ENCODE results near the gene CKM.
"Not testable (repeated sequence)": the region's sequence is repeated elsewhere in the genome, so short reads cannot be mapped to it uniquely, and the experiment has no call there.

Gene CKM

DNA sequence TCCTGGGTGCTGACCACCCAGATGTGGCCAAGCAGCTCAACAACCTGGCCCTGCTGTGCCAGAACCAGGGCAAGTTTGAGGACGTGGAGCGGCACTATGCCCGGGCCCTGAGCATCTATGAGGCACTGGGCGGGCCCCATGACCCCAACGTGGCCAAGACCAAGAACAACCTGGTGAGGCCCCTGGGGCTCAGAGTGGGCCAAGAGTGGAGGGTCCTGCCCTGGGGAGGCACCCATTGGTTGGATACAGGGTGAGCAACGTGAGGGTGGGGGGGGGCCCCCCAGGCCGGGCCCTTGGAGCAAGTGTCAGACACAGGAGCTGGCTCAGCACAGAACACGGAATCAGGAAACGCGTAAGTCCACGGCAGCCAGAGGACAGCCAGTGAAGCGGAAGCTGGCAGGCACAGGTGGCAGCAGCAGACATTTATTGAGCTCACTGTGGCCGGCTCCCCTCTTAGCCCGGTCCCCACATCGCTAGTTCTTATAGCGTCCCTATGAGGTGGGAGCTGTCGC is 26.8 kb upstream of the CKM start:
- no peak for DNase-seq (ENCODE audit: low read depth in 2 of 2)

DNA sequence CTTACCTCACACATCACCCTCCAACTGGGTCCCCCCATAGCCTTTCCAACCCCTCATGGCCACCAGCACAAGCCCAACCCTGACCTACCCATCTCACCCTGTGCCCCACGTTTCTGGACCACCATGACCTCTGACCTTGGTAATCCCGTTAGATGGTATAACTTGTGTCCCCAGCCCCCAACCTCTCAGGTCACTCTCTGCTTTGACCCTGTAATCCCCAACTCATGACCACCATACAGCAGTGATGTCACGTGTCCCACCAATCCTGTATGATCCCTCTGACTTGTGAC is 26.4 kb upstream of the CKM start:
- DNase-seq (ENCODE audit: low read depth in 2 of 2): no peak

DNA sequence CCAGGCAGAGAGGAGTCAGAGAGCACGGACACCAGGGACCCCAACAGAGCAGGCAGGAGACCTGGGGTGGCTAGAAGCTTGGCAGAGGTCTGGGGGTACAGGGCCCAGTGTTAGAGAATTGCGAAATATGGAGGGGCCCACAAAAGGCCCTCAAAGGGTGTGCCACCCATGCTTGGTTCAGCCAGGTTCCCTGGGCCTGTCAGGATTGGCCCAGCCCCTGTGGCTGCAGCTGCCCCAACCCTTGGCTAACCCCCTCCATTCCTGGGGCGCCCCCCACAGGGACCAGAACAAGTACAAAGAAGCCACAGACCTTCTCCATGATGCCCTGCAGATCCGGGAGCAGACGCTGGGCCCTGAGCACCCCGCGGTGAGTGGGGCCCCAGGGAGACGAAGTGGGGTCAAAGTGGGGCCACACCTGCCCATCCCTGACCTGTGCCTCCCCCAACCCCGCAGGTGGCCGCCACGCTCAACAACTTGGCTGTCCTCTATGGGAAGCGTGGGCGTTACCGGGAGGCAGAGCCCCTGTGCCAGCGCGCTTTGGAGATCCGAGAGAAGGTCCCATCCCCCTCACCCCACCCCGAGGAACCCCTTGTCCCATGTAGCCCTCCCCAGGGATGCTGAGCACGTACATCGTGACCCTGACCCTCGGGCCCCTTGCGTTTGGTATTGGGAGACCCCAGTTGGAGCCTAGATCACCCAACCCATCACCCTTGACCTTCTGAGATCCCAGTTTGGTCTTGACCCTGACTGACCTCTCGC is 25.9 kb upstream of the CKM start:
- DNase-seq (ENCODE audit: low read depth in 2 of 2): no peak

DNA sequence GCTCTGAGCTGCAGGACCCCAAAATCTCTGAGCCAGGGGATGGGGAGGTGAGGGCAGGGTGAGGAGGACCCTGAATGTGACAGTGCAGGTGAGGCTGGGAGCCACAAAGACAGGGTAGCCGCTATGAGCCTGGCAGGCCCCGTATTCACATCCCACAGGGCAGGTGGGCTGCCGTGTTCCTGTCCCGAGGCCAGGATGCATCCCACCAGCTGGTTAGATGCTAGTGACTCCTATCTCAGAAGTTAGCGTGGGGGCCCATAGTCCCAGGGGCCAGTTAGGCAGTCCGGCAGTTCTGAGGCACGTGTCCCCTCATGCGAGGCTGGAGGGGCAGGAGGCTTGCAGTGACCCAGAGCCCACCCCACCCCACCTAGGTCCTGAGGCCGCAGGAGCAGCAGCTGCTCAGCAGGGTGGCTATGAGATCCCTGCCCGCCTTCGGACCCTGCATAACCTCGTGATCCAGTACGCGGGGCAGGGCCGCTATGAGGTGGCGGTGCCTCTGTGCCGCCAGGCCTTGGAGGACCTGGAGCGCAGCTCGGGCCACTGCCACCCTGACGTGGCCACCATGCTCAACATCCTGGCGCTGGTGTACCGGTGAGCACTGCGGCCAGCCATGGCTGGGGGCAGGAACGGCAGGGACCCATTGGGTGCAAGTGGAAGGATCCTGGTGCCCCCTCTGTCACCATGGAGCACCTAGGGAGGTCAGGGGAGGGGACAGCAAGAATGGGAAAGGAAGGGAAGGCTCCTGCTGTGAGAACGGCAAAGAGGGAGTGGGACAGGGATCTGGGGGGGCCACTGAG is 25.1 kb upstream of the CKM start:
- no peak for DNase-seq (ENCODE audit: low read depth in 2 of 2)

DNA sequence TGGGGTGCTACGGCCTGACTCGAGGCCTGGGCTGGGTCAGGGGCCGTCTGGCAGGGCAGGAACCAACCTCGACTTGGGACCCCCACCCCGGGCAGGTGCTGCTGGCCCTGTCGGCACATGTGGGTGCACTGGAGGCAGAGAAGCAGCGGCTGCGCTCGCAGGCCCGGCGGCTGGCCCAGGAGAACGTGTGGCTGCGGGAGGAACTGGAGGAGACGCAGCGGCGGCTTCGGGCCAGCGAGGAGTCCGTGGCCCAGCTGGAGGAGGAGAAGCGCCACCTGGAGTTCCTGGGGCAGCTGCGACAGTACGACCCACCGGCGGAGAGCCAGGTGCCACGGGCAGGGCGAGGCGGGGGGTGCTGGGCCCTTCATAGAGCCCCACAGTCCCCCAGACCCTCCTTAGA is 23.8 kb upstream of the CKM start:
- DNase-seq (ENCODE audit: low read depth in 2 of 2): no peak

DNA sequence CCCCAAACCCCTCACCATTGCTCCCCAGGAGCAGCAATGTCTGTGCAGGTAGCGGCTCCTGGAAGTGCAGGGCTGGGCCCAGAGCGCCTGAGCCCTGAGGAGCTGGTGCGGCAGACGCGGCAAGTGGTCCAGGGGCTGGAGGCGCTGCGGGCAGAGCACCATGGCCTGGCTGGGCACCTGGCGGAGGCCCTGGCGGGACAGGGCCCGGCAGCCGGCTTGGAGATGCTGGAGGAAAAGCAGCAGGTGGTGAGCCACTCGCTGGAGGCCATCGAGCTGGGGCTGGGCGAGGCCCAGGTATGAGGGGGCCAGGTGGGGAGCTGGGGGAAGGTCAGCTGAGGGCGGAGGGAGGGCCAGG is 22.8 kb upstream of the CKM start:
- no peak for DNase-seq (ENCODE audit: low read depth in 2 of 2)

DNA sequence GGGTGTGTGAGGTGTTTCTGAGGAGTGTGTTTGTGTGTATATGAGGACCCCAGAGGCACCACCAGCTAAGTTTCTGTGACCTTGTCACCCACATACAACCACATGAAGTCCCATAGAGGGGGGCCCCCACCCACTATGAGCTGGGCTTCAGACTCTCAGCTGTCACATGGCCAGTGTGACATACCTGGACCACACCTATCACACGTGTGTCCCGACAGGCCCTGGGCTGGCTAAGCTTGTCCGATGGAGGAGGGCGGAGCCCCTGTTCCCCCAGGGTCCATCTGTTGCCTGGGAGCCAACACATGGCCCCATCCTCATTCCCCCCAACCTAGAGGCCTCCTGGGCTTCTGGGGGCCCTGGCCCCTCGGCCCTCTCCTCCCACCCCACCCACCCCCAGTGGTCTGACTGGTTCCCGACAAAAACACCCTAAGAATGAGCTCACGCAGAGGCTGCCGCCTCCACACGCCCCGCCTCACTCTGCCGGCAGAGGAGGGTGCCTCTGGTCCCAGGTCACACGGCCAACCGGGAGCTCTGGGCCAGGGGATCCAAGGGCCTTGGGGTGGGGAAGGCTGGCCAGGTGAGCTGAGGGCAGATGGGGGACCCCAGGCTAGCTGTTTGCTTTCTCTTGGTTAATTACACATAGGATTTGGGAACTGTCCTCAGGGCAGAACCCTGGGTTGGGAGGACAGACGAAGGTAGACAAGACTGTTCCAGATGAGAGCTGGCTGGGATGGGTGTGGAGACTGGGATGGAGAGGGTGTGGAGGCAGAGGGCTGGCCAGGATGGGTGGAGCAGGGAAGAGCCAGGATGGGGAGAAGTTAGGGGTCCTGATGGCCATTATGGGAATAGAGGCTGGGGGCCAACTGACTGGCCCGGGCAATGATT is 22.2 kb upstream of the CKM start:
- no peak for DNase-seq (ENCODE audit: low read depth in 2 of 2)

DNA sequence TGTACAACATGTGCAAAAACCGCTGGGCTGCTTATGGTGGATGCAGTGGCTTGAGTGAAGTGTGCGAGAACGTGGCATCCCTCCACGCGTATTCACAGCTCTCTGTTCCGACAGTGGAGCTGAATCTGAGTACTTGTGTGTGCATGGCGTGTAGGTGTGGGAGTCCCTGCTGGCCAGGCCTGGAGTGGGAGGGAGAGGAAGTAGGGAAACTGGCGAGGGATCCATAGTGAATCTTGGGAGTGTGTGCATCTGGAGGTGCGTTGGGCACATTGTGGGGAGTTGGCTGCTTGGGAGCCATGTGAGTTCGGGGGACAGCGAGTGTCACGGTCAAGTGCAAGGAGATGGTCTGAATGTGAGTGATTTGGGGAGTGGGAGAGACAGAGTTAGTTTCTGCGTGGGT is 20.2 kb upstream of the CKM start:
- no peak for DNase-seq (ENCODE audit: low read depth in 2 of 2)

DNA sequence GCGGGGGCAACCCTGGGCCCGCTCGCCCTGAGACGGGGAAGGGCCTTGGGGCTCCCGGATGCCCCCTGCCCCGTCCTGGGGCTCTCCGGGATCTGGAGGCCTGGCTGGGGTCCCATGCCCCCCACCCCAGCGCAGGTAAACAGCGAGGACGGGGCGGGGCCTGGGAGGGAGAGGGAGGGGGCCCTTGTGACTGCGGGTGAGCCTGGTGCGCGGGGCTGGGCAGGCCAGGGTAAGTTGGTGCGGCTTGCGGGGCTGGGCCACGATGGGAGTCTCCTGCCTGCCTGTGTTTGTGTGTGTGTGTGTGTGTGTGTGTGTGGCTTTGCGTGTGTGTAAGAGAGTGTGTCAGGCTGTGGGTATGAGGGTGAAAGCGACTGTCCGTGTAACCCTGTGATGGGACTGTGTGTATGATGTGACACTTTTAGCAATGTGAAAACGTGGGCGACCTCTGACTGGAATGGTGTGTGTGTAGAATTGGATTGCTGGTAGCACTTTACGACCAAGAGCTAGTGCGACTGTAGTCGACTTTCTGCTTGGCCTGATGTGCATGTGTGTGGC is 18.3 kb upstream of the CKM start:
- no peak for DNase-seq (ENCODE audit: low read depth in 2 of 2)

DNA sequence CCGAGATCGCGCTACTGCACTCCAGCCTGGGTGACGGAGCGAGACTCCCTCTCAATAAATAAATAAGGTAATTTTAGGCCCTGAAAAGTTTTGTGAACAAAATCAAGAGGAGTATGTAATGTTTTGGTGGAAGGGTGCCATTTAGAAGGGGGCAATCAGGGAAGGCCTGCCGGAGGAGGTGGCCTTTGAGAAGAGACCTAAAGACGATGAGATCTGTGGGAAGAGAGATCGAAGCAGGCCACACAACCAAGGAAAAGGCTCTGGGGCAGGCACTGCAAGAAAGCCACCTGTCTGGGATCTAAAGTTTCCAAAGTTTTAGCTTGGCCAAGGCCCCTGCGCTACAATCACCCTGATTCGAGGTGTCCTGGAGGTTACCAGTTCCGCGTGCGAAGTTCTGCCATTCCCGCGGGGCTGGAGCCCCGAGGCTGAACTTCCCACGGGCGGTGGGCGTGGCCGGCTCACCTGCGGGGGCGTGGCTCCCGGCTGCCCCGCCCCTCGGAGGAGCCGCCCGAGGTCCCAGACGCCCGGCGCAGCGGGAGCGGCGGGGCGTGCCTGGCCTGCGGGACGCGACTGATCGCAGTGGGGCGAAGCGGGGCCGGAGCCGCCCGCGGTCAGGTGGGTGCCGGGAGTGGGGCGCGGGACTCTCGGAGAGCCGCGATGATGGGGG is 17.7 kb upstream of the CKM start, which contains the start of gene KLC3:
Gene KLC3, plus strand, starts transcription at position 519 of the 667 bp plus-strand sequence. CDS start 4,792 bp downstream, outside the sequence.
- no peak for DNase-seq (ENCODE audit: low read depth in 2 of 2)

DNA sequence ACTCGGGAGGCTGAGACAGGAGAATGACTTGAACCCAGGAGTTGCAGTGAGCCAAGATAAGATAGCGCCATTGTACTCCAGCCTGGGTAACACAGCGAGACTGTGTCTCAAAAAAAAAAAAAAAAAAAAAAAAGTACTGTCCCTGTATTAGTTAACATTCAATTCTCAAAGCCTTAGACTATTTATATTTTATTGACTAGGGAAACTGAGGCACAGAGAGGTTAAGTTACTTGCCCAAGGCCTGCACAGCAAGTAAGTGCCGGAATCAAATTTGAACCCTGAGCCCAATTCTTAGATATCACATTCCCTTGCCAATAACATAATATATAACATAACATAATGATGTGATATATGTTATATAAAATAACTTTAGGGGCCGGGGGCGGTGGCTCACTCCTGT is 17.0 kb upstream of the CKM start:
- DNase-seq (ENCODE audit: low read depth in 2 of 2): no peak

DNA sequence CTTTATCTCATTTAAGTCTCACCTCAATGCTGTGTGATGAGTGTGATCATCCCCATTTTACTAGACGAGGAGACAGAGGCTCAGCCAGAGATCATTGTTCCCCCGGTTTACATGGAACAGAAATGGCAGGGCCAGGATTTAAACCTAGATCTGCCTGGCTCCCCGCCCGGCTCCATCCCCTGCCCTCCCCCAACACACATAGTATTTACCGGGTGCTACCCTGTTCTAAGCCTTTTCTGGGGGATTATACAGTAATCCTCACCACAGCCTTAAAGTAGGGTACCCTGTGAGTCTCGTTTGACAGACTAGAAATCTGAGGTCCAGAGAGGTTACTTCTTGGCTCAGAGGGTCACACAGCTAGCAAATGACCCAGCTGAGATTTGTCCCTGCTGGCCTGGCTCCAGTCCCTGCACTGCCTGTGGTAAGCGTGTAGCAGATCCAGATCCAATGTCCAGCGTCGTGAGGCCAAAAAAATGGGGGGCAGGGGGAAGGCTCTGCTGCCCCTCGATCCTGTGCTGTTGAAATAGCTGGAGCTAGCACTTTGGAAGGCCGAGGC is 14.1 kb upstream of the CKM start:
- no peak for DNase-seq (ENCODE audit: low read depth in 2 of 2)

DNA sequence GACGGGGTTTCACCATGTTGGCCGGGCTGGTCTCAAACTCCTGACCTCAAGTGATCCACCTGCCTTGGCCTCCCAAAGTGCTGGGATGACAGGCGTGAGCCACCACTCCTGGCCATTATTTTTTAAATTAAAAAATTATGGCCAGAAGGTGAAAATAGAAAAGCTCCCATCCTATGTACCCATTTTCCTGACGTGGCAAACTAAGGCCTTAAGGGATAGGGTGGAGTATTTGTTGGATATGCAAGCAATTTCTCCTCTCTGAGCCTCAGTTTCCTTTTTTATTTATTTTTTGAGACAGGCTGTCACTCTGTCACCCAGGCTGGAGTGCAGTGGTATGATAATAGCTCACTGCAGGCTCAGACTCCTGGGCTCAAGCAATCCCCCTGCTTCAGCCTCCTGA is 12.2 kb upstream of the CKM start:
- DNase-seq (ENCODE audit: low read depth in 2 of 2): not testable (repeated sequence)

DNA sequence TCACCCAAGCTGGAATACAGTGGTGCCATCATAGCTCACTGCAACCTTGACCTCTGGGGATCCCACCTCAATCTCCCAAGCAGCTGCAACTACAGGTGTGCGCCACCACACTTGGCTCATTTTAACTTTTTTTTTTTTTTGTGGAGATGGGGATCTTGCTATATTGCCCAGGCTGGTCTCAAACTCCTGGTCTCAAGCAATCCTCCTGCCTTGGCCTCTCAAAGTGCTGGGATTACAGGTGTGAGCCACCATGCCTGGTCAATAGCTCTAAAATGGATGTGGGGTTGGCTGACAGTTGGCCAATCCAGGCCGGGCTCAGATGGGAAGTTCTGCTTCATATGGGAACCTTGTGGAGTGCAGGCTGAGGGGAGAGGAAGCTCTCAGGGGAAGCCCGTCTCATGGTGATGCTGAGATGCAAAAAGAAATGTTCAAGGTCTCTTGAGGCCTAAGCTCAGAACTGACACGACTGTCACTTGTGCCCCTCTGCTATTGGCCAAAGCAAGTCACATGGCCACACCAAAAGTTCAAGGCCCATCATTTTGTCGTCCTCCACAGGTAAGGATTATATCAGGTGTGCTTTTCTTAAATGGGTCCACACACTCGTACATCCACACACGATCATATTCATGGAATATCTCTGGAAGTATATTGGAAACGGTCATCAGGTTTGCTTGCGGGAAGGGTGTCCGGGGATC is 11.1 kb upstream of the CKM start:
- DNase-seq (ENCODE audit: low read depth in 2 of 2): no peak

DNA sequence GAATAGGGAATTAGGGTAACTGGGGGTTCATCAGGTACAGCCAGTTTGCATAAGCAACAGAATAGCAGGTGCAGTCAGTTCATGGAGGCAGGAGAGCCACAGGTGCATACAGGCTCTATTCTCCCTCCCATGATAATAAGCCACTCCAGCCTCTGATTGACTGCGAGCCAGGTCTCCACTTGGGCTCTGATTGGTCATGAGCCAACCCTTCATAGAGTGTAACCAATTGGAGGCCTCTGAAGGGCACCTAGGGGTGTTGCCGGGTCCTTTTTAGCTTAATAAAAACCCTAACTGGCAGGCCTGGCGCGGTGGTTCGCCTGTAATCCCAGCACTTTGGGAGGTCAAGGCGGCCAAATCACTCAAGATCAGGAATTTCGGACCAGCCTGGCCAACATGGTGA is 8.7 kb upstream of the CKM start:
- no peak for DNase-seq (ENCODE audit: low read depth in 2 of 2)

DNA sequence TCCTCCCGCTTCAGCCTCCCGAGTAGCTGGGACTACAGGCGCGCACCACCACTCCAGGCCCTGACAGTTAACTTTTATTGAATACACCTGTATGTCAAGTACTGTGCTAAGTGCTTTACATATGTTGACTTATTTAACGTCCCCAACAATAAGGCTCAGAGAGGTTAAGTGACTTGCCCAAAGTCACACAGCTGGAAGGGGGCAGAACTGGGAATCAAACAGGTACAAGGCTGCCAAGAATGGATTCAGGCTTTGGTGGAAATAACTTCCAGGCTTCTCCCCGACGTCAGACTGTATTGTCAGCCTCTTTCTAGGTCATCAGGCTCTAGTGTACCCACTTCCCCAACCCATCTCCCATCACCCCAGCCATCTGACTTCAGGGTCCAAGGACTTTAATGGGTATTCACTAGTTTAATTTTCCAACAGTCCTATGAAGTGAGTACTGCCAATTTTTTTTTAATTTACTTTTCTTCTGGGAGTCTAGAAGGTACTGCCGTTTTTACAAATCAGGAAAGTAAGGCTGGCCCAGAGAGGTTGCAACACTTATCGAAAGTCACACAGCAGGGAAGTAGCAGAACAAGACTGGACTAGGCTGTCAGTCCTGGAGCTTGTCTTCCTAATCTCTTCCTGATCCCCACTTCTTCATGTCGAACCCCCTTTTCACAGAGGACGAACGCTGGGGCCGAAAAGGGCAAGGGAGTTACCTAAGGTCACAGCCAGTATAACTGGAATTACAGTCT is 4.9 kb upstream of the CKM start:
- DNase-seq (ENCODE audit: low read depth in 2 of 2): no peak

DNA sequence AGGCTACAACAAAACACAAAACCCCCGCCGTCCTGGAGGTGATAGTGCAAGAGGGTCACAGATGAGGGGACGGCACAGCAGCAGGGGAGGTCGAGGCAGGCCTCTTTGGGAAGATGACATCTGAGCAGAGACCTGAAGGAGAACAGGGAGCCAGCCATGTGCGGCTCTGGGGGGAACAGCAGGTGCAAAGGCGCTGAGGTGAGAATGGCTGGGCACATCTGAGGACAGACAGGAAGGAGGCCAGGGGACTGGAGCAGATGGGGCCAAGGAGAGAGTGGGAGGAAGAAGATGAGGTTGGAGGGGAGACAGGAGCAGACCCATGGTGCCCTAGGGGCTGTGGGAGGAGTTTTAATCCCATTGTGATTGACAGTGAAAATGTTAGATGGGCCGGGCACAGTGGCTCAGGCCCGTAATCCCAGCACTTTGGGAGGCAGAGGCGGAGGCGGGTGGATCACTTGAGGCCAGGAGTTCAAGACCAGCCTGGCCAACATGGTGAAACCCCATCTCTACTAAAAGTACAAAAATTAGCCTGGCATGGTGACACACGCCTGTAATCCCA is 1.8 kb upstream of the CKM start:
- DNase-seq (ENCODE audit: low read depth in 2 of 2): no peak

DNA sequence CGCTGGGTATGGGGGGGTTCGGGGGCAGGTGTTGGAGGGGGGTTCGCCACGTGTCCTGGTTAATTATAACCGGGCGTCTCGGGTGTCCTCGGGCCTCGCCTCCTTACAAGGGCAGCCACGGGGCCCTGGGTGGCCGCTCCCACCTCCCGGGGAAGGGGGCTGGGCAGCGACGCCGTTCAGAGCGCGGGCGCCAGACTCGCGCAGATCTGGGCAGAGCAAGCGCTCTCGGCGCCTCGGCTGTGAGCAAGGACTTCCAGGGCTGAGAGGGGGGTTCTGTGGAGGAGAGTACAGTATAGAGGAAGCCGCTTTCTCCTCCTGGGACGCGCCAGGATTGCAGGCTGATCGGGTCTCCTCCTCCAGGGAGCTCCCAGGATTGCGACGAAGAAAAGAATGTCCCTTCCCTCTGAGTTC is 1.0 kb upstream of the CKM start:
- DNase-seq (ENCODE audit: low read depth in 2 of 2): no peak

DNA sequence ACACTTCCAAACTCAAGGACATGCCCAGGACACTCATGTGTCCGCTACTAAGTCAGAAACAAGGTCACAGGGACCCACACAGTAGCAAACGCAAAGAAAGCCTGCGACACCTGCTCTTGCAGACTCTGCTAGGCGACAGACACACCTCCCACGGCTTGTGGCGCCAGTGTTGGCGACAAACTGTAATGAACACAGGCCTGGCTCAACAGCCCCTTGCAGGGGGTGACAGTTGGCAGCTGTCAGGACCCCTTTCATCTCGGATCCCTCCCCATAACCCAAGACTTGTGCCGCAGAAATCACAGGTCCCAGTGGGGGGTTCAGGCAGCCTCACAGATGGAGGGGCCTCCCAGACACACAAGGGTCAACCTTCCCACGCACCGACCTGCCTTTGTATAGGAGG is 364 bp downstream of the CKM start:
- no peak for DNase-seq (ENCODE audit: low read depth in 2 of 2)

DNA sequence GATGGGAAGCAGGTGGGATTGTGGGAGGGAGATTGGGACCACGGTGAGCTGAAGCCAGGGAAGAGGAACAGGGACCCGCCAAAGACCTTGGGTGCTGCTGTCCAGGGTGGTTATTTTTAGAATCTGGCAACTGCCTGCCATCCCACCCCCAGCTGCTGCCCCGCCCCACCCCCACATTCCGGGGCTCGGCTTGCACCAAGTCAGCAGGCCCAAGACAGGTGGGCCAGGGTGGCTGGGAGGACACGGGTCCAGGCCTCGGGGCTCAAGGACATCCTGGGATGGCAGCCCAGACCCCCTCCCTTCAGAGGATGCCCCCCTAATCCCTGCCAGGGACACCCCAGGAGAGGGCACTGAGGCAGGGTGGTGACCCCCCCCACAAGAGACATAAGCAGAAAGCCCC is 827 bp downstream of the CKM start:
- no peak for DNase-seq (ENCODE audit: low read depth in 2 of 2)
